GM19455 (cell line): ENCODE results near the gene HNRNPM.
A peak's percentile ranks its signal among the peaks of the same experiment; 100 is the strongest.
"Not testable (repeated sequence)": the region's sequence is repeated elsewhere in the genome, so short reads cannot be mapped to it uniquely, and the experiment has no call there.

Source experiments
- ATAC-seq: cut with Tn5 transposase; IDR thresholded peaks from one replicate; pipeline ENCODE4 v1.9.1; 2021; ENCODE audit not compliant: unreplicated experiment

The HNRNPM gene

GRCh38 chr19:8425331-8425730, 19.4 kb upstream of the HNRNPM start:
- not testable (repeated sequence) for ATAC-seq

- no peak for ATAC-seq
Observed at GRCh38 chr19:8426283-8426682, 18.5 kb upstream of the HNRNPM start.

GRCh38 chr19:8429044-8429443, 15.7 kb upstream of the HNRNPM start:
- ATAC-seq = no peak

GRCh38 chr19:8429826-8430225, 14.9 kb upstream of the HNRNPM start:
- ATAC-seq = no peak

GRCh38 chr19:8430650-8431049, 14.1 kb upstream of the HNRNPM start:
- ATAC-seq = no peak

GRCh38 chr19:8438236-8438635, 6.5 kb upstream of the HNRNPM start:
- no peak for ATAC-seq

GRCh38 chr19:8441725-8442544, 2.8 kb upstream of the HNRNPM start:
- no peak for ATAC-seq

GRCh38 chr19:8444140-8444676, 567 bp upstream of the HNRNPM start:
- ATAC-seq = not testable (repeated sequence)

- peak; percentile 4 for ATAC-seq
Observed at GRCh38 chr19:8445488-8446001, 770 bp downstream of the HNRNPM start.

- no peak for ATAC-seq
Observed at GRCh38 chr19:8446061-8446709, 1.4 kb downstream of the HNRNPM start.

GRCh38 chr19:8449830-8450229, 5.1 kb downstream of the HNRNPM start:
- no peak for ATAC-seq

GRCh38 chr19:8451377-8451776, 6.6 kb downstream of the HNRNPM start:
- no peak for ATAC-seq

- ATAC-seq = no peak
Observed at GRCh38 chr19:8451885-8452284, 7.1 kb downstream of the HNRNPM start.

GRCh38 chr19:8452446-8453123, 7.8 kb downstream of the HNRNPM start:
- no peak for ATAC-seq

GRCh38 chr19:8453616-8454015, 8.8 kb downstream of the HNRNPM start:
- ATAC-seq = no peak

- no peak for ATAC-seq
Observed at GRCh38 chr19:8454218-8454617, 9.4 kb downstream of the HNRNPM start.

GRCh38 chr19:8455018-8455417, 10.2 kb downstream of the HNRNPM start:
- no peak for ATAC-seq

- no peak for ATAC-seq
Observed at GRCh38 chr19:8456064-8456463, 11.3 kb downstream of the HNRNPM start.

GRCh38 chr19:8457209-8457608, 12.4 kb downstream of the HNRNPM start:
- no peak for ATAC-seq

- ATAC-seq = no peak
Observed at GRCh38 chr19:8457827-8458226, 13.1 kb downstream of the HNRNPM start.

- no peak for ATAC-seq
Observed at GRCh38 chr19:8458380-8458779, 13.6 kb downstream of the HNRNPM start.
